ENCODE data around the gene SCYGR4.

- TF ChIP-seq POLR2AphosphoS5 (IDR thresholded peaks at IDR 0.05; ENCODE audit: low read depth, low read length) (no peak), POLR2A (IDR thresholded peaks at IDR 0.05; ENCODE audit: low read depth, low read length) (no peak), TAF1 (IDR thresholded peaks at IDR 0.05; ENCODE audit: borderline replicate concordance, low read depth, low read length) (no peak)
These were observed 4.6 kb upstream of the SCYGR4 start for GRCh38 chr2:227612546-227613271.
